ENCODE data around the gene TRIM7.
"Not testable (repeated sequence)": the region's sequence is repeated elsewhere in the genome, so short reads cannot be mapped to it uniquely, and the experiment has no call there.

Gene TRIM7

GRCh38 chr5:181173027-181173419 lies 32.0 kb downstream of the TRIM7 start:
- no peak for DNase-seq (ENCODE audit: low read depth, low spot score)

- DNase-seq (ENCODE audit: low read depth, low spot score) = no peak
These were observed 33.2 kb downstream of the TRIM7 start for GRCh38 chr5:181171782-181172181.

GRCh38 chr5:181170996-181171395 lies 34.0 kb downstream of the TRIM7 start:
- DNase-seq (ENCODE audit: low read depth, low spot score) = no peak

- no peak for DNase-seq (ENCODE audit: low read depth, low spot score)
These were observed 34.7 kb downstream of the TRIM7 start for GRCh38 chr5:181170237-181170825.

DNA sequence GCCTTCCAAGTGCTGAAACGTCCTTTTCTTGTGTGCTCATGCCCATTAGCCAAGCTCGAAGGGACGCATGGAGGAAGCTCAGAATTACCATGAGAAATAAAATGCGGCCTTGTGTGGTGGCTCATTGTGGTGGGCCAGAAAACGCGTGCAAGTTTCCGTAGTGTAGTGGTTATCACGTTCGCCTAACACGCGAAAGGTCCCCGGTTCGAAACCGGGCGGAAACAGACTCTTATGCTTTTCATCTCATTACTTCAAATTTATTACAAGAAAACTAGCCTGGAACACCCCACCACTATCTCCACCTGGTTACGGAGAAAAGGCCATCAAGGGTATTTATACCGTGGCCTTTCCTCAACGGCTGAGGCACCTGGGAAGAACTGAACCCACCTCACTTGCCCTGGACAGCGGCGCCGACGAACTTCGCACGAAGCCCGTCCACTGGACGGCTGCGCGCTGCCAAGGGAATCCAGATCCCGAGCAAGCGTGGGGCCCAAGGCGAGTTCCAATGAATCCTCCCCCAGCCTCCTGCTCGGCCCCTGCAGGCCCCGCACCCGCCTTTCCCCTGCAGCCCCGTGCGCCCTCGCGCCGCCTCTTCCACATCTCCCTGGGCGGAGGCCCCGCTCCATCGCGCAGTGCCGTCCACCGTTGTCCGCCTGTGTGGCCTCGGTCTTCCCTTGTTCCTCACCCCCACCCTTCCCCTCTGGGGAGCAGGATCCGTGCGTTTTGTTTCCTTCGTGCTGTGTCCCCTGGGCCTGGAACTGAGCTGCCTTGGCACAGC lies 35.3 kb downstream of the TRIM7 start:
- not testable (repeated sequence) for DNase-seq (ENCODE audit: low read depth, low spot score)

GRCh38 chr5:181168595-181169118 lies 36.3 kb downstream of the TRIM7 start:
- no peak for DNase-seq (ENCODE audit: low read depth, low spot score)

DNA sequence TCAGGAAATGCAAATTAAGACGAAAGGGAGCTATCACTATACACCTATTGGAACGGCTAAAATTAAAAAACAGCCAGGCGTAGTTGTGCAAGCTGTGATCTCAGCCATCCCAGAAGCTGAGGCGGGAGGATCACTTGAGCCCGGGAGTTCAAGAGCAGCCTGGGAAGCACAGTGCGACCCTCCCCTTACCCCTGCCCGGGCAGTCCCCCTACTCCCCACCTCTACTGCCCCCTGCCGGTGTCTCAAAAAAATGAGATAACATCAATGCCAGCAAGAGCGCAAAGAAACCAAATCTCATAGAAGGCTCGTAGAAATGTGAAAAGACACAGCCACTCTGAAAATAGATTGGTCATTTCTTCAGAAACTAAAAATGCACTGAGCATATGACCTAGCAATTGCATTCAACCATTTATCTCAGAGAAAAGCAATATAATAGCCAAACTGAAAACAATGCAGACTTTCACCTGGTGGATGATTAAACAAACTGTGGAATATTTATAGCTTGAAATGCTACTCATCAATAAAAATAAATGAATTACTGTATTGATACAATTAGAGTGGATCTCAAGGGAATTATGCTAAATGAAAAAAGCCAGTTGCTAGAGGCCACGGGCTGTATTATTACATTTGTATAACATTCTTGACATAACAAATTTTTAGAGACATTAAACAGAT lies 37.0 kb downstream of the TRIM7 start:
- DNase-seq (ENCODE audit: low read depth, low spot score) = no peak

- DNase-seq (ENCODE audit: low read depth, low spot score) = no peak
These were observed 37.9 kb downstream of the TRIM7 start for GRCh38 chr5:181166812-181167733.

GRCh38 chr5:181164076-181164952 lies 40.7 kb downstream of the TRIM7 start:
- no peak for DNase-seq (ENCODE audit: low read depth, low spot score)

GRCh38 chr5:181163487-181164075 lies 41.4 kb downstream of the TRIM7 start:
- DNase-seq (ENCODE audit: low read depth, low spot score) = no peak

GRCh38 chr5:181161534-181162175 lies 43.3 kb downstream of the TRIM7 start:
- no peak for DNase-seq (ENCODE audit: low read depth, low spot score)

- DNase-seq (ENCODE audit: low read depth, low spot score) = not testable (repeated sequence)
These were observed 44.1 kb downstream of the TRIM7 start for GRCh38 chr5:181160755-181161533.

DNA sequence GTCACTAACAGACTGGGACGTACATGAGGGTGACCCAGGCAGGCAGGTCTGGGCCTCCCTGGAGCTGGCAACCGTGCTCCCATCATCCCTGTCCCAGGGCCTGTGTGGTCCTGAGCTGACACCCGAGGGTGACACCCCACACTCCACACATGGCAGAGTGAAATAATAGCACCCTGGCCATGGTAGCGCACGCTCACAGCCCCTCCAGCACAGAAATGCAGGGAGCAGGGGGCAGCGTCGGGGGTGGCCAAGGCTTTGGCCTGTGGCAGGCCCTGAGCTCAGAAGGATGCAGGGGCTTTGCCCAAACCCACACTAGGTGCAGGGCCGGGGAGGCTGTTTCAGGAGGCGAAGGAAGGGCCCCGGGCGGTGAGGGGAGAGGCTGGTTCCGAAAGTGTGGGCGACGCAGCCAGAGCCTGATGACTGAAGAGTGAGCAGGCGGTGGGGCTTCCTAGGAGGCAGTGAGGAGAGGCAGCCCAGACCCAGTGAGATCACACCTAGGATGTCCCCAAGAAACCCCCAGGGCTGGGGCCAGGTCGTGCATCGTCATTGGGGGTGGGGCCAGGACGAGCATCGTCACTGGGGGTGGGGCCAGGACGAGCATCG lies 44.7 kb downstream of the TRIM7 start:
- DNase-seq (ENCODE audit: low read depth, low spot score) = no peak

GRCh38 chr5:181159286-181160151 lies 45.5 kb downstream of the TRIM7 start:
- DNase-seq (ENCODE audit: low read depth, low spot score) = no peak

GRCh38 chr5:181158869-181159268 lies 46.1 kb downstream of the TRIM7 start:
- DNase-seq (ENCODE audit: low read depth, low spot score) = no peak

GRCh38 chr5:181156758-181157157 lies 48.2 kb downstream of the TRIM7 start:
- DNase-seq (ENCODE audit: low read depth, low spot score) = no peak

- DNase-seq (ENCODE audit: low read depth, low spot score) = no peak
These were observed 51.2 kb downstream of the TRIM7 start for GRCh38 chr5:181153814-181154213.

All from smooth muscle cell of the brain vasculature (primary cell).